ENCODE results near the gene PIGBOS1. TPM values are rescaled to one million over a fixed set of nuclear protein-coding genes. Genes with fewer than 3 reads are reported as not detected.
"Not testable (repeated sequence)": the region's sequence is repeated elsewhere in the genome, so short reads cannot be mapped to it uniquely, and the experiment has no call there.

PIGBOS1 gene
- total RNA-seq, 1 donor from 2014 or later: 8.6 TPM

GRCh38 chr15:55290528-55291057 is 28.3 kb downstream of the PIGBOS1 start:
- peak; percentile 90 for DNase-seq

DNA sequence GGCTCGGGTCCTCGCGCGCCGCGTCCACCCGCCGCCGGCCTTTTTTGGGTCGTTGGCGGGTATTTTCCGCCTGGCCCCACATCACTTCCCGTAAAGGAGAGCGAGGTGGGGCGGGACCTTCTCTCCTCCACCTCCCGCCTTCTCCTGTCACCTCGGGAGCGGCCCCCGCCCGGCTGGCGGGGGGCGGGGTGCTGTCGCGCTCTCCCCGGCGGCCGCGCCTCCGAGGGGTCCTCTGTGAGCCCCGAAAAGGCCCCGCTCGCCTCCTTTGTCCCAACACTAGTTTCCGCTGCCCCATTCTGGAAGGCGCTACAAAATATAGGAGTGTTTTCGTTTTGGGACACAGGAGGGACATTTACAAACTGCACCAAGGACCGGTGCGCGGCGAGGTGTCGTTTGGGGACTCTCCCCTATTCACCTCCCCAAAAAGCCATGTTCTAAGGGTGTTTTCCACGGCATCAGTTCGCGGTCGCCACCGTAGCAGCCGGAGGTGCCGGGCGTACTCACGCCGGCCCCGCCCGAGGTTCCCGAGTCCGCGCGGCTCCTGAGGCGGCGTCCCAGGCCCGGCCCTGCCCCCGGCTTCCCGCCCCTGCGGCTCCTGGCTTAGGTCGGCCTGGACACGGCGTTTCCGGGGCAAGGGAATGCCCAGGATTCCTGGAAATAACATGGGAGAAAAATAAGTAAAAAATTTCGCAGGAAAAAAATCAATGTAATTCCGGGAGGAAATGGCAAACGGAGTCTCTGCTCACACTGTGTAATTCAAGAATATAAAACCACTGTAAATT is 29.0 kb downstream of the PIGBOS1 start, which contains the start of gene RAB27A:
RAB27A (minus strand) TSS at position 68 of the 782 bp plus-strand sequence. CDS start 54,879 bp downstream, outside the sequence.
- peak; percentile 79 for DNase-seq

- DNase-seq: peak; percentile 28
Measured at GRCh38 chr15:55289011-55289745, 29.7 kb downstream of the PIGBOS1 start.

- DNase-seq: no peak
Measured at GRCh38 chr15:55288006-55288717, 30.8 kb downstream of the PIGBOS1 start.

GRCh38 chr15:55286442-55287189 is 32.3 kb downstream of the PIGBOS1 start:
- DNase-seq: not testable (repeated sequence)

- DNase-seq: no peak
Measured at GRCh38 chr15:55284426-55284825, 34.5 kb downstream of the PIGBOS1 start.

GRCh38 chr15:55283379-55284147 is 35.4 kb downstream of the PIGBOS1 start:
- no peak for DNase-seq

DNA sequence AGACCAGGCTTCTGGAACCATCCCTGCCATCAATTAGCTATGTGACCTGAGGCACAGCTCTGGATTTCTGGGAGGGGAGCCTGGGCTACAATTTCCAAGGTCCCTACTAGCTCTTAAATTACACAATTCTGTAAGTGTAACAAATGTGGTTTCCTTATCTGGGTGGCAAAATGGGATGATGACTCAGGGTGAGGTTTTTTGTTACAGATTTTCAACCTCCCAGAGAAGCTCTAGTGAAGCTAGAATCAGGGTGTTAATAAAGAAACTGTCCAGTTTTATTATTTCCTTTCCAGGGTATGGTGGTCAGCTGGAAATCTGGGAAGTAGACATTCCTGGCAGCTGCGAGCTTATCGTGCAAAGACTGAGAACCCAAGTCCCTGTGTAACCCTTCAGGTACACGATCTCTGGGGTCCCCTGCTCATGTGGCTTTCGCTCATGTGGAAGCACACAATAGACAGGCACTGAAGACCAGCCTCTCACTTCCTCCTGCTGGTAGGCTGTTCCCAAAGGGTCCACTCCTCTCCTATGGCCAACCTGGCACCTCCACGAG is 36.6 kb downstream of the PIGBOS1 start:
- no peak for DNase-seq

DNA sequence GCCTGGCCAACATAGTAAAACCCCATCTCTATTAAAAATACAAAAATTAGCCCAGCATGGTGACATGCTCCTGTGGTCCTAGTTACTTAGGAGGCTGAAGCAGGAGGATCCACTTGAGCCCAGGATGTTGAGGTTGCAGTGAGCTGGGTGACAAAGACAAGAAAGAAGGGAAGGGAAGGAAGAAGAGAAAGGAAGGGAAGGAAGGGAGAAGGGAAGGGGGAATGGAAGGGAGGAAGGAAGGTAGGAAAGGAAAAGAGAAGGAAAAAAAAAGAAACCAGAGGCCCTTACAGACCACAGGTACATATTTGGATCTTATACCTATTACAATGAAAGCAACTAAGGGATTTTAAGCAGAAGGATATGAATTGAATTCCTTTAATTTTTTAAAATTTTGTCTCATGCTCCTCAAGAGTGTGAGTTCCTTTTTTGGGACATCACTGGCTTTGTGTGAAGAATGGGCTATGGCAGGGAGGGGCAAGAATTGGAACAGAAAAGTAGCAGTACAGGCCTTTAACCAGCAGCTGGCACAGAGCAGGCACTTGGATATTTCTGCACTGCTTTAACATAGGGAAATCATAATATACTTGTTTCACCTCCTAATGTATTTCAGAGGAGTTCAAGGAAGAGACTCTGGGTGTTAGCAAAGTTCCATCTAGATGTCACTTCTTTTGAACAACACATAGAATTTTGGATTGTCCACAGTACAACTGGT is 37.2 kb downstream of the PIGBOS1 start:
- no peak for DNase-seq

DNA sequence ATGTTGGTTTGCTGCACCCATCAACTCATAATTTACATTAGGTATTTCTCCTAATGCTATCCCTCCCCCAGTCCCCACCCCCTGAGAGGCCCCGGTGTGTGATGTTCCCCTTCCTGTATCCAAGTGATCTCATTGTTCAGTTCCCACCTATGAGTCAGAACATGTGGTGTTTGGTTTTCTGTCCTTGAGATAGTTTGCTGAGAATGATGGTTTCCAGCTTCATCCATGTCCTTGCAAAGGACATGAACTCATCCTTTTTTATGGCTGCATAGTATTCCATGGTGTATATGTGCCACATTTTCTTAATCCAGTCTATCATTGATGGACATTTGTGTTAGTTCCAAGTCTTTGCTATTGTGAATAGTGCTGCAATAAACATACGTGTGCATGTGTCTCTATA is 38.3 kb downstream of the PIGBOS1 start:
- DNase-seq: not testable (repeated sequence)

- no peak for DNase-seq
Measured at GRCh38 chr15:55279746-55280351, 39.1 kb downstream of the PIGBOS1 start.

- DNase-seq: no peak
Measured at GRCh38 chr15:55279100-55279745, 39.7 kb downstream of the PIGBOS1 start.

DNA sequence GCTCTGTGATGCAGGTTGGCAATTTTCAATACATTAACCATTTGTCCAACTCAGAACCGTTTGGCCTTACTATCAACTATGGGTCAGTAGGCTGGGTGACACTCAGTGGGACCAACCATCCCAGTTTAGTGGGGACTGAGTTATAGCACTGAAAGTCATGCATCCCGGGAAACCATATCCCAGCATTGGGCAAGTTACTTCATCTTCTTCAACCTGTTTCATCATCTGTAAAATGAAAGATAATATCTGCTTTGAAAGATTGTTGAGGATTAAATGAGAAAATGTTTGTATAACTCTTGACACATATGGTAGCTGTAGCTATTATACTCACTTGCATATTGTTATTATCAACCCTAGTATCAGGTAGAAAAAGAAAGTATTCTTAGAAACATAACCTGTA is 41.2 kb downstream of the PIGBOS1 start:
- DNase-seq: no peak

DNA sequence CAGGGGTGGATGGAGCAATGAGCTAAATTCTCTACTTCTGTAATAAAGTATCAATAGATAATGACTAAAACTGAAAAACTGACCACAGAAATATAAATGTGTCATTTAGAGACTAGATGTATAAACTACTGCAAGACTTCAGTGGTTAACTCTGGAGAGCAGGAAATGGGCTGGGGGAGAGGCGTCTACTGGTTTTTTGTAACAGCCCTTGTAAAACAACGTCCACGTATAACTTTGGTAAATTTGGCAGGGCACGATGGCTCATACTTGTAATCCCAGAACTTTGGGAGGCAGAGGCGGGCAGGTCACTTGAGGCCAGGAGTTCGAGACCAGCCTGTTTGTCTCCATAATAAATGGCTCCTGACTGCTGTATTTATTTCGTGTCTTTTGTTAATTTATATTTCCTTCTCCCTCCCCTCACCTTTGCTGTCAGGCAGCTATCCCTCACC is 41.8 kb downstream of the PIGBOS1 start:
- no peak for DNase-seq

DNA sequence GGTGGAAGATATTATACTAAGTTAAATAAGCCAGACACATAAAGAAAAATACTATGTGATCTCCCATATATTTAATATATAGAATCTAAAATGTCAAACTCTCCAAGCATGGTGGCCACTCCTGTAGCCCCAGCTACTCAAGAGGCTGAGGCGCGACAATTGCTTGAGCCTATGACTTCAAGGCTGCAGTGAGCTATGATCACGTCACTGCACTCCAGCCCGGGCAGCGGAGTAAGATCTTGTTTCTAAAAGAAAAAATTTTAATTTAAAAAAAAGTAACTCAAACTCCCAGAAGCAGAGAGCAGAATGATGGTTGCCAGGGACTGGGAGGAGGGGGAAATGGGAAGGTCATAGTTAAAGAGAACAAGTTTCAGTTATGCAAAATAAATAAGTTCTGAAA is 42.6 kb downstream of the PIGBOS1 start:
- no peak for DNase-seq

GRCh38 chr15:55270291-55270690 is 48.6 kb downstream of the PIGBOS1 start:
- DNase-seq: no peak

GRCh38 chr15:55268176-55268695 is 50.7 kb downstream of the PIGBOS1 start:
- DNase-seq: no peak

DNA sequence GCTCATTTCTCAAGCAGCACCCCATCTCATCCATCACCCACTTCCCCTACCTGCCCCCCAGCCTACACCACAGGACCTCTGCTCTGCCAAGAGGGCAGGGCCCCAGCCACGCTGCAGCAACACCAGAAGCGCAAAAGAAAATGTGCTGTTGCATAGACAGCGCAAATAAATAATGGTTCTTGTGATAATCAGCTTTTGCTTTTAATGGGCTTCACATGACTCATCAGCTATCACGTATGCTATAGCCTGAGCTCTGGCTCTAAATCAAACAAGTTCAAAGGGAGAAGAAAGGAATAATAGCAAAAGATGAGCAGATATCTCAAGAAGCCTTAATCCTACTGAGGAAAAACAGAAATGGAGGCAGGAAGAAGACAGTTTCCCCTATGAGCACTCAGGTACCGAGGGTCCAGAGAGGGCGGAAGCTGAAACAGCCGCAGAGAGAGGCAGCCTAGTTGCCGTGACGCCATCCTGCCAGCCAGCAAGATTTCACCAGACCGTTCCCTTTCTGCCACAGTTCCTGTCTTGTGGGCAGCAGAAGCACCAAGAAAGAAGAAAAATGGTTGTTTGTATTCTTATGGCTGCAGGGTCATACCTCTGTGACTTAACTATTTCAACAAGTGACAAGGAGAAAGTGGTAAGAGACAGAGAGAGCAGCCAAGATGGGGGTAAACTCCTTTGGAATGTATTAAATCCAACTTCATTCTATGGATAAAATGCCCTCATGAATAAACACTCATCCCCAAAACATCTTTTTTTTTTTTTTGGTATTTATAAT is 51.3 kb downstream of the PIGBOS1 start:
- no peak for DNase-seq
